ENCODE data around the gene TBCK.

Gene TBCK

DNA sequence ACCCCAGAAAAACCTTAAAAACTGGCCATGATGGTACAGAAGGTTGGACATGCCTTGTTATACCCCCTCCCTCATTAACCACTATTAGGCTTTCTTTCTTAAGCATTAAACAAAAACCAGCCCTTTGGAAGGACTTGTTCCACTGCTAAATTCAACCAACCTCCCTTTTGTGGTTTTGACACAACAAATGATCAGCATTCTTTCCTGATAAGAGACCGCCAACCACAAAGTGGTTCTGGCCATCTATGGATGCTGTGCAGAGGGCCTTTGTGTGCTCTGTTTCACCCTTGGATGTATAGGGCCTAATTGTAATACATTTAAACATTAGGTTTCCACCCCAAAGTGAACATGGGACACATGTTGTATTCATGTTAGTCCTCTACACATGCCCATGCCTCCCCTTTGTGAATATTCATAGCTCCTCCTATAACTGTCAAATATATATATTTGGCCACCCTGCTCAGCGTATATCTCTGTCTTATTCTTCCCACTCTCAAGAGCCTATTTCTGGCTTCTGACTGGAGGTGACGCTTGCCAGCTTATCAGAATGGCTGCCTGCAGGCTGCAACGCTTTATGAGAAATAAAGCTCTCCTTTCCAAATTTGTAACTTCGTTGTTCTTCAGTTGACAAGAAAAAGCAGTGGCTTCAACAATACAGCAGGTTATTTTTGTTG lies 294.1 kb downstream of the TBCK start:
- Histone ChIP-seq H3K4me2 (ENCODE audit: low read depth, low read length) (no peak overlapping the region), H3K27me3 (replicated peaks; ENCODE audit: insufficient read depth, low read length) (no peaks in the 10 kb centered on the region), H3K9me3 (replicated peaks; ENCODE audit: insufficient read depth, low read length) (no peaks in the 10 kb centered on the region), H3K9ac (ENCODE audit: low read length) (no peak overlapping the region), H3K9me2 (replicated peaks; ENCODE audit: insufficient read depth, low read length) (no peaks in the 10 kb centered on the region), H2AFZ (ENCODE audit: low read length) (no peak overlapping the region), H3F3A (ENCODE audit: insufficient read depth, low read length) (no peaks in the 10 kb centered on the region), H3K27ac (ENCODE audit: low read length) (no peak overlapping the region), H3K79me2 (ENCODE audit: low read length) (no peaks in the 10 kb centered on the region), H3K4me1 (ENCODE audit: low read length) (no peaks in the 10 kb centered on the region), H4K20me1 (ENCODE audit: insufficient read depth, low read length) (no peaks in the 10 kb centered on the region), H3K36me3 (replicated peaks; ENCODE audit: insufficient read depth, low read length) (no peaks in the 10 kb centered on the region), H3K4me3 (ENCODE audit: low read length) (no peak overlapping the region)
- TF ChIP-seq EZH2phosphoT487 (IDR thresholded peaks at IDR 0.05; ENCODE audit: low read length) (no peak), EZH2 (optimal IDR thresholded peaks at IDR 0.05; ENCODE audit: low read depth, low read length) (no peak)
- TF ChIP-seq, protein P1, sequence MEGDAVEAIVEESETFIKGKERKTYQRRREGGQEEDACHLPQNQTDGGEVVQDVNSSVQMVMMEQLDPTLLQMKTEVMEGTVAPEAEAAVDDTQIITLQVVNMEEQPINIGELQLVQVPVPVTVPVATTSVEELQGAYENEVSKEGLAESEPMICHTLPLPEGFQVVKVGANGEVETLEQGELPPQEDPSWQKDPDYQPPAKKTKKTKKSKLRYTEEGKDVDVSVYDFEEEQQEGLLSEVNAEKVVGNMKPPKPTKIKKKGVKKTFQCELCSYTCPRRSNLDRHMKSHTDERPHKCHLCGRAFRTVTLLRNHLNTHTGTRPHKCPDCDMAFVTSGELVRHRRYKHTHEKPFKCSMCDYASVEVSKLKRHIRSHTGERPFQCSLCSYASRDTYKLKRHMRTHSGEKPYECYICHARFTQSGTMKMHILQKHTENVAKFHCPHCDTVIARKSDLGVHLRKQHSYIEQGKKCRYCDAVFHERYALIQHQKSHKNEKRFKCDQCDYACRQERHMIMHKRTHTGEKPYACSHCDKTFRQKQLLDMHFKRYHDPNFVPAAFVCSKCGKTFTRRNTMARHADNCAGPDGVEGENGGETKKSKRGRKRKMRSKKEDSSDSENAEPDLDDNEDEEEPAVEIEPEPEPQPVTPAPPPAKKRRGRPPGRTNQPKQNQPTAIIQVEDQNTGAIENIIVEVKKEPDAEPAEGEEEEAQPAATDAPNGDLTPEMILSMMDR (IDR thresholded peaks at IDR 0.05; ENCODE audit: low read length): no peak
- DNase-seq: no peak

DNA sequence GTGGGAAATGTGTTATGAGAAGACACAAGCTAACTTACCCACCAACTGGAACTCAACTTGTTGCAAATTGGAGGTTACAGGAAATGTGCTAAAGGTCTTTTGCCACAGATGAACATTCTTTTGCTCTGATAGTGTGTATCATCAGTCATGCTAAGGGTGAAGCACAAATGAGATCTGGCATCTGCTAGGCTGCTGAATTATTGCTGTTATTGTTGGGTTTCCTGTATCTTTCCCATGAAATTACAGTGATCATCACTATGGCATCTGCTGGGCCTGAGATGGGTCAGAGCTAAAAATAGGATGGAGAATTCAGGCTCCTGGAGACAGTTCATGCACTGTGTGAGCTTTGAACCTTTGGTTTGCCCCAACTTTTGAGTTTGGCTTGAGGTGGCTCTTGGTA lies 296.2 kb downstream of the TBCK start:
- Histone ChIP-seq H3K9ac (ENCODE audit: low read length) (no peak overlapping the region), H2AFZ (ENCODE audit: low read length) (no peak overlapping the region), H3K36me3 (replicated peaks; ENCODE audit: insufficient read depth, low read length) (no peaks in the 10 kb centered on the region), H3K27me3 (replicated peaks; ENCODE audit: insufficient read depth, low read length) (no peaks in the 10 kb centered on the region), H3K79me2 (ENCODE audit: low read length) (no peaks in the 10 kb centered on the region), H3K27ac (ENCODE audit: low read length) (no peak overlapping the region), H4K20me1 (ENCODE audit: insufficient read depth, low read length) (no peaks in the 10 kb centered on the region), H3K9me2 (replicated peaks; ENCODE audit: insufficient read depth, low read length) (no peaks in the 10 kb centered on the region), H3K9me3 (replicated peaks; ENCODE audit: insufficient read depth, low read length) (no peaks in the 10 kb centered on the region), H3K4me1 (ENCODE audit: low read length) (no peaks in the 10 kb centered on the region), H3F3A (ENCODE audit: insufficient read depth, low read length) (no peaks in the 10 kb centered on the region), H3K4me3 (ENCODE audit: low read length) (no peak overlapping the region), H3K4me2 (ENCODE audit: low read depth, low read length) (no peak overlapping the region)
- TF ChIP-seq, protein P1 (IDR thresholded peaks at IDR 0.05; ENCODE audit: low read length): no peak
- no peak for TF ChIP-seq EZH2 (optimal IDR thresholded peaks at IDR 0.05; ENCODE audit: low read depth, low read length)
- TF ChIP-seq EZH2phosphoT487 (IDR thresholded peaks at IDR 0.05; ENCODE audit: low read length): no peak
- no peak for DNase-seq

DNA sequence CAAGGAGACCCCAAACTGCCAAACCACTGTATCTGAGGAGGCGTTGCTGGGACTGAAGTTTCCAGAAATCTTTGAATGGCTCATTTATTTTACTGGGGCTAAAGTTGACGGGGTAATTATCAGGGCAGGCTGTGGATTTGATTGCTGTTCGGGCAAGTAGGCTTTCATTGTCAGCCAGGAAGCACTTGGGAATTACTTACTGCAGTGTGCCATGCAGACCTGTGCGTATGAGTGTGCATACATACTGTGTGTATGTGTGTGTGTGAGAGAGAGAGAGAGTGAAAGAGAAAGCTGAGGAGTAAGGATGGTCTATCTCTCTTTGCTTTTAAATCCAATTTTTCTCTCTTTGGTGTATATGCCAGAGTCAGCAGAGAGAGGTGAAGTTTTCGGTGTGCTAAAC lies 298.0 kb downstream of the TBCK start:
- Histone ChIP-seq H3F3A (ENCODE audit: insufficient read depth, low read length) (no peaks in the 10 kb centered on the region), H4K20me1 (ENCODE audit: insufficient read depth, low read length) (no peaks in the 10 kb centered on the region), H3K9me3 (replicated peaks; ENCODE audit: insufficient read depth, low read length) (no peaks in the 10 kb centered on the region), H2AFZ (ENCODE audit: low read length) (no peak overlapping the region), H3K79me2 (ENCODE audit: low read length) (no peaks in the 10 kb centered on the region), H3K4me1 (ENCODE audit: low read length) (no peaks in the 10 kb centered on the region), H3K4me3 (ENCODE audit: low read length) (no peak overlapping the region), H3K36me3 (replicated peaks; ENCODE audit: insufficient read depth, low read length) (no peaks in the 10 kb centered on the region), H3K9ac (ENCODE audit: low read length) (no peak overlapping the region), H3K9me2 (replicated peaks; ENCODE audit: insufficient read depth, low read length) (no peaks in the 10 kb centered on the region), H3K27me3 (replicated peaks; ENCODE audit: insufficient read depth, low read length) (no peaks in the 10 kb centered on the region), H3K4me2 (ENCODE audit: low read depth, low read length) (no peak overlapping the region), H3K27ac (ENCODE audit: low read length) (no peak overlapping the region)
- TF ChIP-seq EZH2 (optimal IDR thresholded peaks at IDR 0.05; ENCODE audit: low read depth, low read length) (no peak), EZH2phosphoT487 (IDR thresholded peaks at IDR 0.05; ENCODE audit: low read length) (no peak)
- TF ChIP-seq, protein P1 (IDR thresholded peaks at IDR 0.05; ENCODE audit: low read length): no peak
- DNase-seq: no peak

Measured in MM.1S (cell line).